Cardiac muscle cell (in vitro differentiated cells and primary cell): ENCODE measurements around the gene FOS. TPM values are rescaled to one million over a fixed set of nuclear protein-coding genes. Genes with fewer than 3 reads are reported as not detected.

Source experiments
- DNase-seq, 2 donors: peaks; one replicate each; pipeline versions ENCODE4 v3.0.0 to v3.0.0-alpha.2; 2010 to 2017; ENCODE audit warnings: low read depth in 1 of 2, low spot score in 1 of 2
- H3K27ac ChIP-seq: fragments of 200-600 bp; sonication (generic); 2 replicates; pipeline ENCODE4 v1.5.1; 2016
- H3K27me3 ChIP-seq: fragments of 200-600 bp; sonication (generic); 2 replicates; pipeline ENCODE4 v1.6.0; 2016; ENCODE audit warnings: control low read depth
- H3K36me3 ChIP-seq: fragments of 200-600 bp; sonication (generic); 2 replicates; pipeline ENCODE4 v1.5.1; 2016; ENCODE audit warnings: control low read depth
- H3K4me1 ChIP-seq: fragments of 200-600 bp; sonication (generic); 2 replicates; pipeline ENCODE4 v1.8.1; 2017; ENCODE audit warnings: low read depth, mild to moderate bottlenecking, mixed run types
- H3K4me3 ChIP-seq: fragments of 200-600 bp; sonication (generic); 2 replicates; pipeline ENCODE4 v1.5.1; 2016; ENCODE audit warnings: mild to moderate bottlenecking
- H3K9me3 ChIP-seq: fragments of 200-600 bp; sonication (generic); 2 replicates; pipeline ENCODE4 v1.5.1; 2017; ENCODE audit warnings: low read depth, mild to moderate bottlenecking, control low read depth
- CTCF ChIP-seq: IDR thresholded peaks from 2 replicates; pipeline ENCODE4 v1.5.1; 2012; ENCODE audit warnings: low read depth, mild to moderate bottlenecking, low read length
- polyA plus RNA-seq: library from polyadenylated mRNA; unstranded; fragments of >200 nt; fragmentation: Nextera tagmentation; extraction: Ambion mirVana; gene quantifications from 2 replicates; pipeline ENCODE4 v1.2.1, GENCODE V29; 2016
- total RNA-seq: library from RNA; depleted of rRNA; stranded (reverse); fragments of >200 nt; gene quantifications from 2 replicates; pipeline ENCODE4 v1.2.3, GENCODE V29; 2016

FOS gene
- total and polyA plus RNA-seq, 2 experiments from 2014 or later: 45.3 to 66.0 TPM

GRCh38 chr14:75238756-75239455 is 39.7 kb upstream of the FOS start:
- Histone ChIP-seq H3K27me3 (no peaks in the 10 kb centered on the region), H3K36me3 (no peaks in the 10 kb centered on the region), H3K9me3 (no peaks in the 10 kb centered on the region), H3K27ac (peak overlapping the region; percentile 99), H3K4me3 (no peak overlapping the region), H3K4me1 (peaks cover 43% of the 10 kb centered on the region)
- no peak for TF ChIP-seq CTCF
- no peak for DNase-seq

GRCh38 chr14:75240781-75241180 is 37.8 kb upstream of the FOS start:
- no peak overlapping the region for H3K27ac ChIP-seq
- peaks cover 38% of the 10 kb centered on the region for H3K4me1 ChIP-seq
- DNase-seq: no peak
- no peaks in the 10 kb centered on the region for H3K27me3 ChIP-seq
- no peaks in the 10 kb centered on the region for H3K9me3 ChIP-seq
- no peak overlapping the region for H3K4me3 ChIP-seq
- H3K36me3 ChIP-seq: no peaks in the 10 kb centered on the region
- no peak for TF ChIP-seq CTCF

GRCh38 chr14:75242546-75243273 is 35.9 kb upstream of the FOS start:
- H3K27ac ChIP-seq: no peak overlapping the region
- DNase-seq: peak; percentile 45 to 93

GRCh38 chr14:75244121-75244520 is 34.5 kb upstream of the FOS start:
- Histone ChIP-seq H3K27me3 (no peaks in the 10 kb centered on the region), H3K27ac (no peak overlapping the region), H3K36me3 (no peaks in the 10 kb centered on the region), H3K4me1 (peaks cover 9% of the 10 kb centered on the region), H3K4me3 (no peak overlapping the region), H3K9me3 (no peaks in the 10 kb centered on the region)
- DNase-seq: no peak
- no peak for TF ChIP-seq CTCF

More at GRCh38 chr14:75242546-75243273, 35.9 kb upstream of the FOS start:
- Histone ChIP-seq H3K9me3 (no peaks in the 10 kb centered on the region), H3K27me3 (no peaks in the 10 kb centered on the region), H3K4me3 (no peak overlapping the region), H3K36me3 (no peaks in the 10 kb centered on the region), H3K4me1 (peaks cover 22% of the 10 kb centered on the region)
- TF ChIP-seq CTCF: no peak

GRCh38 chr14:75246546-75247285 is 31.9 kb upstream of the FOS start:
- H3K27ac ChIP-seq: no peak overlapping the region
- H3K36me3 ChIP-seq: no peaks in the 10 kb centered on the region
- H3K27me3 ChIP-seq: no peaks in the 10 kb centered on the region
- H3K4me3 ChIP-seq: no peak overlapping the region
- no peak for TF ChIP-seq CTCF
- H3K9me3 ChIP-seq: no peaks in the 10 kb centered on the region
- no peak for DNase-seq
- H3K4me1 ChIP-seq: peaks cover 19% of the 10 kb centered on the region
